ENCODE results near the gene KIF6.

Gene KIF6

GRCh38 chr6:39281312-39281980 lies 443.8 kb downstream of the KIF6 start:
- DNase-seq (ENCODE audit: low spot score), result no peak

- DNase-seq (ENCODE audit: low spot score), result peak; percentile 63
These were observed 444.9 kb downstream of the KIF6 start for GRCh38 chr6:39280247-39280731.

Data from kidney capillary endothelial cell (primary cell).